PC-3 (cell line): ENCODE measurements around the gene IBTK.

Experiments used
- EZH2phosphoT487 ChIP-seq: fragments of 300-600 bp; sonication (generic); IDR thresholded peaks from 2 replicates; pipeline ENCODE4 v1.6.1; 2018; ENCODE audit warnings: mild to moderate bottlenecking, antibody characterized with exemption, low read length, borderline replicate concordance
- TF ChIP-seq, protein P1 (sequence below): fragments of 300-600 bp; sonication (generic); conservative IDR thresholded peaks from 2 replicates; pipeline ENCODE4 v1.5.1; 2017; ENCODE audit warnings: antibody characterized with exemption, low read depth, mild to moderate bottlenecking, low read length

DNA sequence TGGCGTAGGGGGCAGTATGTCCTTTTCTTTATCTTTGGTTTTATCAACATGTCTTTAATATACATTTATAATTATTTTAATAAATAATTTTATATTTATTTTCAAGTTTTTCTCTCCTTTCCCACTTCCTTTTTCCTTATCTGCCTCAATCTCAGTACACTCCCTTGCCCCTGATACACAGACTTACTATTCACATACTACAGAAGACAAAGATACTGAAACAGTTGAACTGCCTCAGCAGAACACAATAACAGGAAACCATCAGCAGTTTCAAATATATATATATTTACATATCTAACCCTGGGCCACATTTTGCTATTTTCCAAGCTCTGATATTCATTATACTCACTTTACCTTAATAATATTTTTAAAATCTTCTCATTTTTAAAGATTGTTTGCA, 19.8 kb downstream of the IBTK start:
- TF ChIP-seq, protein P1, sequence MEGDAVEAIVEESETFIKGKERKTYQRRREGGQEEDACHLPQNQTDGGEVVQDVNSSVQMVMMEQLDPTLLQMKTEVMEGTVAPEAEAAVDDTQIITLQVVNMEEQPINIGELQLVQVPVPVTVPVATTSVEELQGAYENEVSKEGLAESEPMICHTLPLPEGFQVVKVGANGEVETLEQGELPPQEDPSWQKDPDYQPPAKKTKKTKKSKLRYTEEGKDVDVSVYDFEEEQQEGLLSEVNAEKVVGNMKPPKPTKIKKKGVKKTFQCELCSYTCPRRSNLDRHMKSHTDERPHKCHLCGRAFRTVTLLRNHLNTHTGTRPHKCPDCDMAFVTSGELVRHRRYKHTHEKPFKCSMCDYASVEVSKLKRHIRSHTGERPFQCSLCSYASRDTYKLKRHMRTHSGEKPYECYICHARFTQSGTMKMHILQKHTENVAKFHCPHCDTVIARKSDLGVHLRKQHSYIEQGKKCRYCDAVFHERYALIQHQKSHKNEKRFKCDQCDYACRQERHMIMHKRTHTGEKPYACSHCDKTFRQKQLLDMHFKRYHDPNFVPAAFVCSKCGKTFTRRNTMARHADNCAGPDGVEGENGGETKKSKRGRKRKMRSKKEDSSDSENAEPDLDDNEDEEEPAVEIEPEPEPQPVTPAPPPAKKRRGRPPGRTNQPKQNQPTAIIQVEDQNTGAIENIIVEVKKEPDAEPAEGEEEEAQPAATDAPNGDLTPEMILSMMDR, result no peak
- TF ChIP-seq EZH2phosphoT487, result no peak
